ENCODE results near the gene BDP1. TPM values are rescaled to one million over a fixed set of nuclear protein-coding genes. Genes with fewer than 3 reads are reported as not detected.
"Not testable (repeated sequence)": the region's sequence is repeated elsewhere in the genome, so short reads cannot be mapped to it uniquely, and the experiment has no call there.

Gene BDP1
- polyA plus RNA-seq, 1 experiment = 3.7 TPM

- POLR2A ChIA-PET = no interaction called here
- no peak for DNase-seq (ENCODE audit: low read depth)
- TF ChIP-seq CTCF (IDR thresholded peaks at IDR 0.05; ENCODE audit: insufficient read depth, low read depth, low read length) = no peak
- Histone ChIP-seq H3K27me3 (ENCODE audit: control insufficient read depth, insufficient read depth, low read length) (no peaks in the 10 kb centered on the region), H3K4me3 (ENCODE audit: low read depth, low read length) (no peak overlapping the region), H3K36me3 (ENCODE audit: control insufficient read depth, insufficient read depth, low read length) (peaks cover 2% of the 10 kb centered on the region)
- CTCF ChIA-PET = no interaction called here
Measured at GRCh38 chr5:71533615-71534014, 78.2 kb downstream of the BDP1 start.

- H3K27me3 ChIP-seq (ENCODE audit: control insufficient read depth, insufficient read depth, low read length) = no peaks in the 10 kb centered on the region
- no peak overlapping the region for H3K4me3 ChIP-seq (ENCODE audit: low read depth, low read length)
- peaks cover 3% of the 10 kb centered on the region; the same call in 1 of the 2 replicates for H3K36me3 ChIP-seq (ENCODE audit: control insufficient read depth, insufficient read depth, low read length)
- TF ChIP-seq CTCF (IDR thresholded peaks at IDR 0.05; ENCODE audit: insufficient read depth, low read depth, low read length) = no peak
- ChIA-PET CTCF (no interaction called here), POLR2A (no interaction called here)
- no peak for DNase-seq (ENCODE audit: low read depth)
Measured at GRCh38 chr5:71537687-71538086, 82.2 kb downstream of the BDP1 start.

GRCh38 chr5:71550885-71551284 lies 95.4 kb downstream of the BDP1 start:
- H3K36me3 ChIP-seq (ENCODE audit: control insufficient read depth, insufficient read depth, low read length); H3K27me3 ChIP-seq (ENCODE audit: control insufficient read depth, insufficient read depth, low read length); POLR2A ChIA-PET; DNase-seq (ENCODE audit: low read depth); H3K4me3 ChIP-seq (ENCODE audit: low read depth, low read length): not testable (repeated sequence)
- CTCF ChIA-PET = interaction anchor here (1.0 kb wide), 1 partner anchor 9 kb away, joined by 3 read pairs; no protein-coding TSS in a partner anchor

- CTCF ChIA-PET; H3K4me3 ChIP-seq (ENCODE audit: low read depth, low read length); H3K27me3 ChIP-seq (ENCODE audit: control insufficient read depth, insufficient read depth, low read length); H3K36me3 ChIP-seq (ENCODE audit: control insufficient read depth, insufficient read depth, low read length); DNase-seq (ENCODE audit: low read depth); POLR2A ChIA-PET: not testable (repeated sequence)
Measured at GRCh38 chr5:71551582-71551981, 96.1 kb downstream of the BDP1 start.

GRCh38 chr5:71552026-71552749 lies 96.7 kb downstream of the BDP1 start:
- DNase-seq (ENCODE audit: low read depth); H3K27me3 ChIP-seq (ENCODE audit: control insufficient read depth, insufficient read depth, low read length); H3K4me3 ChIP-seq (ENCODE audit: low read depth, low read length); H3K36me3 ChIP-seq (ENCODE audit: control insufficient read depth, insufficient read depth, low read length); POLR2A ChIA-PET; CTCF ChIA-PET: not testable (repeated sequence)

GRCh38 chr5:71563161-71563560 lies 107.7 kb downstream of the BDP1 start:
- CTCF ChIA-PET = no interaction called here

More at GRCh38 chr5:71563161-71563560, 107.7 kb downstream of the BDP1 start:
- POLR2A ChIA-PET = no interaction called here
- Histone ChIP-seq H3K36me3 (ENCODE audit: control insufficient read depth, insufficient read depth, low read length) (peaks cover 8% of the 10 kb centered on the region), H3K27me3 (ENCODE audit: control insufficient read depth, insufficient read depth, low read length) (no peaks in the 10 kb centered on the region), H3K4me3 (ENCODE audit: low read depth, low read length) (no peak overlapping the region)
- DNase-seq (ENCODE audit: low read depth) = no peak
- no peak for TF ChIP-seq CTCF (IDR thresholded peaks at IDR 0.05; ENCODE audit: insufficient read depth, low read depth, low read length)
